Retinal pigment epithelial cell (primary cell): ENCODE results near the gene UTP20.
A peak's percentile ranks its signal among the peaks of the same experiment; 100 is the strongest.

ENCODE experiments used
- DNase-seq: peaks from one replicate; pipeline ENCODE4 v3.0.0-alpha.2; 2010; ENCODE audit warnings: low read depth
- H3K4me3 ChIP-seq: 2 replicates; pipeline ENCODE4 v1.5.1; 2011; ENCODE audit warnings: mild to moderate bottlenecking, low read length, control low read depth, moderate library complexity
- CTCF ChIP-seq: conservative IDR thresholded peaks from 2 replicates; pipeline ENCODE4 v1.5.1; 2011; ENCODE audit warnings: low read depth, low read length, control low read depth, inconsistent platforms

The UTP20 gene

GRCh38 chr12:101280006-101280505 lies at the start of gene UTP20:
TSS of gene UTP20 (plus strand) at chr12:101280105. CDS start at chr12:101280283, 178 bp downstream.
- peak; percentile 51 for DNase-seq
- peak within 1 kb of the TSS; percentile 97 for H3K4me3 ChIP-seq
- no peak for TF ChIP-seq CTCF

- DNase-seq = peak; percentile 27
- no peak overlapping the region for H3K4me3 ChIP-seq
- TF ChIP-seq CTCF = no peak
Measured at GRCh38 chr12:101230547-101230946, 49.4 kb upstream of the UTP20 start.

- no peak overlapping the region for H3K4me3 ChIP-seq
- DNase-seq = no peak
- no peak for TF ChIP-seq CTCF
Measured at GRCh38 chr12:101231636-101232035, 48.3 kb upstream of the UTP20 start.

- DNase-seq = no peak
- no peak overlapping the region for H3K4me3 ChIP-seq
- TF ChIP-seq CTCF = no peak
Measured at GRCh38 chr12:101235686-101236085, 44.2 kb upstream of the UTP20 start.

- TF ChIP-seq CTCF = no peak
- H3K4me3 ChIP-seq = no peak overlapping the region
- no peak for DNase-seq
Measured at GRCh38 chr12:101238306-101238705, 41.6 kb upstream of the UTP20 start.

- H3K4me3 ChIP-seq = no peak overlapping the region
- no peak for TF ChIP-seq CTCF
- no peak for DNase-seq
Measured at GRCh38 chr12:101238800-101239329, 41.0 kb upstream of the UTP20 start.

- no peak overlapping the region for H3K4me3 ChIP-seq
- DNase-seq = no peak
- no peak for TF ChIP-seq CTCF
Measured at GRCh38 chr12:101243074-101243473, 36.8 kb upstream of the UTP20 start.
